ENCODE measurements around the gene PREX1. TPM values are rescaled to one million over a fixed set of nuclear protein-coding genes. Genes with fewer than 3 reads are reported as not detected.

PREX1 gene
- total RNA-seq, 4 donors from 2014 or later, result 29.5 to 121 (median 40.9) TPM

- ATAC-seq (ENCODE audit: low FRiP score) (no peak), DNase-seq (ENCODE audit: low spot score) (no peak)
- TF ChIP-seq CTCF (IDR thresholded peaks at IDR 0.05), result no peak
Measured at GRCh38 chr20:48667889-48668413, 159.8 kb downstream of the PREX1 start.

GRCh38 chr20:48667481-48667880, 160.3 kb downstream of the PREX1 start:
- DNase-seq (ENCODE audit: low spot score) (no peak), ATAC-seq (ENCODE audit: low FRiP score) (no peak)

GRCh38 chr20:48665785-48666184, 162.0 kb downstream of the PREX1 start:
- ATAC-seq (ENCODE audit: low FRiP score) (no peak), DNase-seq (ENCODE audit: low spot score) (no peak)
- TF ChIP-seq CTCF (IDR thresholded peaks at IDR 0.05), result no peak

More at GRCh38 chr20:48667481-48667880, 160.3 kb downstream of the PREX1 start:
- no peak for TF ChIP-seq CTCF (IDR thresholded peaks at IDR 0.05)

GRCh38 chr20:48662711-48663110, 165.1 kb downstream of the PREX1 start:
- DNase-seq (ENCODE audit: low spot score) (no peak), ATAC-seq (ENCODE audit: low FRiP score) (no peak)
- no peak for TF ChIP-seq CTCF (IDR thresholded peaks at IDR 0.05)

- ATAC-seq (ENCODE audit: low FRiP score) (no peak), DNase-seq (ENCODE audit: low spot score) (no peak)
- TF ChIP-seq CTCF (IDR thresholded peaks at IDR 0.05), result no peak
Measured at GRCh38 chr20:48661575-48662455, 166.0 kb downstream of the PREX1 start.

- no peak for TF ChIP-seq CTCF (IDR thresholded peaks at IDR 0.05)
- no peak for ATAC-seq (ENCODE audit: low FRiP score)
- DNase-seq (ENCODE audit: low spot score), result no peak
Measured at GRCh38 chr20:48660788-48661187, 167.0 kb downstream of the PREX1 start.

- no peak for TF ChIP-seq CTCF (IDR thresholded peaks at IDR 0.05)
- DNase-seq (ENCODE audit: low spot score) (no peak), ATAC-seq (ENCODE audit: low FRiP score) (no peak)
Measured at GRCh38 chr20:48659858-48660257, 167.9 kb downstream of the PREX1 start.
